SK-N-SH (cell line): ENCODE data around the gene DHRS12. TPM values are rescaled to one million over a fixed set of nuclear protein-coding genes. Genes with fewer than 3 reads are reported as not detected.

ENCODE experiments used
- CTCF ChIA-PET: fragments of 300-600, 350-600 bp; formaldehyde crosslinking; extraction: SDS; loops from one replicate; lab custom pipeline; 2021; lab: Yijun Ruan, JAX
- POLR2A ChIA-PET: fragments of 350-600 bp; sonication (Branson Sonifier 250); formaldehyde crosslinking; extraction: SDS; loops from one replicate; lab custom pipeline; 2020; ENCODE audit warnings: antibody characterized with exemption, inconsistent platforms; lab: Yijun Ruan, JAX
- DNase-seq: peaks from one replicate; pipeline ENCODE4 v3.0.0; 2012
- H2AFZ ChIP-seq: fragments of 200-600 bp; sonication (generic); 2 replicates; pipeline ENCODE4 v1.8.1; 2016; ENCODE audit warnings: antibody characterized with exemption, mild to moderate bottlenecking, low read depth
- H3F3A ChIP-seq: fragments of 200-600 bp; sonication (generic); replicated peaks from 2 replicates; pipeline ENCODE3; 2016; ENCODE audit warnings: antibody characterized with exemption, mild to moderate bottlenecking; ENCODE audit not compliant: insufficient read depth
- H3K27ac ChIP-seq, 2 experiments: fragments of 200-500 bp in 1 of 2; fragments of 200-600 bp in 1 of 2; sonication (Bioruptor generic) in 1 of 2; sonication (generic), shearing (Covaris generic) in 1 of 2; 2 replicates each; pipeline versions ENCODE4 v1.5.1 to v1.6.1; 2014 to 2016; ENCODE audit warnings: low read depth in 2 of 2, inconsistent platforms in 1 of 2, low read length in 1 of 2, mild to moderate bottlenecking in 1 of 2, mixed read lengths in 1 of 2
- H3K27me3 ChIP-seq: fragments of 200-600 bp; sonication (generic), shearing (Covaris generic); 2 replicates; pipeline ENCODE4 v1.6.1; 2016; ENCODE audit warnings: mixed run types; ENCODE audit not compliant: insufficient read depth
- H3K36me3 ChIP-seq, 2 experiments: fragments of 200-500 bp in 1 of 2; fragments of 200-600 bp in 1 of 2; sonication (Bioruptor generic) in 1 of 2; sonication (generic) in 1 of 2; replicated peaks in 1 of 2; 2 replicates each; pipeline versions ENCODE3 to v1.5.1; 2014 to 2016; ENCODE audit warnings: low read length in 1 of 2, mild to moderate bottlenecking in 1 of 2; ENCODE audit not compliant: insufficient read depth in 2 of 2, control insufficient read depth in 1 of 2
- H3K4me1 ChIP-seq, 2 experiments: fragments of 200-500 bp in 1 of 2; fragments of 200-600 bp in 1 of 2; sonication (Bioruptor generic) in 1 of 2; sonication (generic), shearing (Covaris generic) in 1 of 2; 2 replicates each; pipeline versions ENCODE4 v1.5.1 to v1.6.1; 2014 to 2016; ENCODE audit warnings: low read depth in 1 of 2, low read length in 1 of 2, mixed run types in 1 of 2; ENCODE audit not compliant: insufficient read depth in 2 of 2, control insufficient read depth in 1 of 2
- H3K4me2 ChIP-seq: fragments of 200-600 bp; sonication (generic), shearing (Covaris generic); 2 replicates; pipeline ENCODE4 v1.6.1; 2017; ENCODE audit warnings: mixed run types
- H3K4me3 ChIP-seq, 2 experiments: fragments of 200-500 bp in 1 of 2; fragments of 200-600 bp in 1 of 2; sonication (Bioruptor generic) in 1 of 2; sonication (generic), shearing (Covaris generic) in 1 of 2; 2 replicates each; pipeline versions ENCODE4 v1.5.1 to v1.8.1; 2014 to 2016; ENCODE audit warnings: low read depth in 2 of 2, inconsistent platforms in 1 of 2, low read length in 1 of 2, mild to moderate bottlenecking in 1 of 2, mixed read lengths in 1 of 2, moderate library complexity in 1 of 2
- H3K79me2 ChIP-seq: fragments of 200-600 bp; sonication (generic); 2 replicates; pipeline ENCODE4 v1.8.1; 2017; ENCODE audit warnings: mild to moderate bottlenecking; ENCODE audit not compliant: insufficient read depth
- H3K9ac ChIP-seq: fragments of 200-600 bp; sonication (generic); 2 replicates; pipeline ENCODE4 v1.6.1; 2017; ENCODE audit warnings: mixed run types
- H3K9me2 ChIP-seq: fragments of 200-600 bp; sonication (generic); 2 replicates; pipeline ENCODE4 v1.6.1; 2017; ENCODE audit warnings: mixed run types
- H3K9me3 ChIP-seq: fragments of 200-600 bp; sonication (generic); 2 replicates; pipeline ENCODE4 v1.6.1; 2017; ENCODE audit warnings: mixed run types, mild to moderate bottlenecking, moderate library complexity
- H4K20me1 ChIP-seq: fragments of 200-600 bp; sonication (generic); 2 replicates; pipeline ENCODE4 v1.6.1; 2017; ENCODE audit warnings: mild to moderate bottlenecking, mixed run types; ENCODE audit not compliant: insufficient read depth
- CHD2 ChIP-seq: fragments of 150-350 bp; IDR thresholded peaks from 2 replicates; pipeline ENCODE4 v1.6.1; 2018; ENCODE audit warnings: low read length; ENCODE audit not compliant: partially characterized antibody
- EP300 ChIP-seq, 2 experiments: IDR thresholded peaks; 2 replicates each; pipeline versions ENCODE4 v1.4.0 to v1.6.1; 2012; ENCODE audit warnings: borderline replicate concordance in 1 of 2, low read depth in 1 of 2, low read length in 1 of 2
- FOSL2 ChIP-seq: IDR thresholded peaks from 2 replicates; pipeline ENCODE4 v1.4.0; 2012; ENCODE audit warnings: low read depth, mild to moderate bottlenecking, moderate library complexity, borderline replicate concordance
- GATA2 ChIP-seq: sonication (generic); formaldehyde crosslinking; IDR thresholded peaks from 2 replicates; pipeline ENCODE4 v1.5.0; 2020; ENCODE audit warnings: mild to moderate bottlenecking, missing genetic modification reagents
- MEF2A ChIP-seq: IDR thresholded peaks from 2 replicates; pipeline ENCODE4 v1.4.0; 2012; ENCODE audit warnings: low read depth, borderline replicate concordance
- MXI1 ChIP-seq: IDR thresholded peaks from 2 replicates; pipeline ENCODE4 v1.6.1; 2012; ENCODE audit warnings: mild to moderate bottlenecking, low read depth, low read length, improper control_type of control experiment
- NRF1 ChIP-seq: IDR thresholded peaks from 2 replicates; pipeline ENCODE4 v1.6.1; 2012; ENCODE audit warnings: low read depth, mild to moderate bottlenecking, low read length
- POLR2AphosphoS5 ChIP-seq: IDR thresholded peaks from 2 replicates; pipeline ENCODE4 v1.6.1; 2012; ENCODE audit warnings: low read depth, low read length
- RAD21 ChIP-seq: IDR thresholded peaks from 2 replicates; pipeline ENCODE4 v1.6.1; 2012; ENCODE audit warnings: mild to moderate bottlenecking, low read length
- RCOR1 ChIP-seq: fragments of 150-350 bp; IDR thresholded peaks from 2 replicates; pipeline ENCODE4 v1.6.1; 2017; ENCODE audit warnings: antibody characterized with exemption, low read length
- RFX5 ChIP-seq: IDR thresholded peaks from 2 replicates; pipeline ENCODE4 v1.6.1; 2012; ENCODE audit warnings: mild to moderate bottlenecking, improper control_type of control experiment, low read length
- SIN3A ChIP-seq: IDR thresholded peaks from 2 replicates; pipeline ENCODE4 v1.6.1; 2012; ENCODE audit warnings: low read depth, mild to moderate bottlenecking, low read length, moderate library complexity, borderline replicate concordance
- TCF12 ChIP-seq: IDR thresholded peaks from 2 replicates; pipeline ENCODE4 v1.4.0; 2012
- TEAD4 ChIP-seq: IDR thresholded peaks from 2 replicates; pipeline ENCODE4 v1.4.0; 2012; ENCODE audit warnings: mild to moderate bottlenecking, borderline replicate concordance; ENCODE audit not compliant: insufficient read depth
- USF2 ChIP-seq: fragments of 150-350 bp; IDR thresholded peaks from 2 replicates; pipeline ENCODE4 v1.6.1; 2017; ENCODE audit warnings: antibody characterized with exemption, low read length, low read depth, borderline replicate concordance
- WGBS: methylation state at CpG from one replicate; pipeline ENCODE4 v1.1.6; 2017; ENCODE audit warnings: low lambda C conversion rate; 5-methylcytosine and 5-hydroxymethylcytosine counted together
- polyA plus RNA-seq, 3 experiments: library from polyadenylated mRNA; depleted of rRNA; stranded (reverse); fragments of >200 nt; gene quantifications; 2 replicates each; pipeline ENCODE4 v1.2.3, GENCODE V29; 2012
- TF ChIP-seq, protein P1 (sequence below): fragments of 150-350 bp; IDR thresholded peaks from 2 replicates; pipeline ENCODE4 v1.6.1; 2016; ENCODE audit warnings: mild to moderate bottlenecking, low read depth, low read length
- TF ChIP-seq, protein P2 (sequence below): IDR thresholded peaks from 2 replicates; pipeline ENCODE4 v1.4.0; 2012; ENCODE audit warnings: low read depth, borderline replicate concordance
- TF ChIP-seq, protein P3 (sequence below): IDR thresholded peaks from 2 replicates; pipeline ENCODE4; 2012
- TF ChIP-seq, protein P4 (sequence below): IDR thresholded peaks from 2 replicates; pipeline ENCODE4 v1.4.0; 2012; ENCODE audit warnings: low read depth
- TF ChIP-seq, protein P5 (sequence below): IDR thresholded peaks from 2 replicates; pipeline ENCODE4 v1.4.0; 2012; ENCODE audit warnings: low read depth, borderline replicate concordance

DHRS12 gene
- polyA plus RNA-seq, 1 of the 3 experiments (the other 2 are of a cell fraction), result 9.6 TPM

GRCh38 chr13:51785712-51786424 is 18.1 kb downstream of the DHRS12 start (continued):
- TF ChIP-seq USF2 (no peak), POLR2AphosphoS5 (peak; percentile 50), RFX5 (no peak), NRF1 (no peak), SIN3A (0 out of 2 replicates have a peak, but pooled peaks have one; percentile 35), TCF12 (peak; percentile 78), TEAD4 (no peak), GATA2 (CRISPR knock-in tag) (peak; percentile 100)
- TF ChIP-seq, protein P1, sequence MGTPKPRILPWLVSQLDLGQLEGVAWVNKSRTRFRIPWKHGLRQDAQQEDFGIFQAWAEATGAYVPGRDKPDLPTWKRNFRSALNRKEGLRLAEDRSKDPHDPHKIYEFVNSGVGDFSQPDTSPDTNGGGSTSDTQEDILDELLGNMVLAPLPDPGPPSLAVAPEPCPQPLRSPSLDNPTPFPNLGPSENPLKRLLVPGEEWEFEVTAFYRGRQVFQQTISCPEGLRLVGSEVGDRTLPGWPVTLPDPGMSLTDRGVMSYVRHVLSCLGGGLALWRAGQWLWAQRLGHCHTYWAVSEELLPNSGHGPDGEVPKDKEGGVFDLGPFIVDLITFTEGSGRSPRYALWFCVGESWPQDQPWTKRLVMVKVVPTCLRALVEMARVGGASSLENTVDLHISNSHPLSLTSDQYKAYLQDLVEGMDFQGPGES, result no peak
- TF ChIP-seq, protein P2, sequence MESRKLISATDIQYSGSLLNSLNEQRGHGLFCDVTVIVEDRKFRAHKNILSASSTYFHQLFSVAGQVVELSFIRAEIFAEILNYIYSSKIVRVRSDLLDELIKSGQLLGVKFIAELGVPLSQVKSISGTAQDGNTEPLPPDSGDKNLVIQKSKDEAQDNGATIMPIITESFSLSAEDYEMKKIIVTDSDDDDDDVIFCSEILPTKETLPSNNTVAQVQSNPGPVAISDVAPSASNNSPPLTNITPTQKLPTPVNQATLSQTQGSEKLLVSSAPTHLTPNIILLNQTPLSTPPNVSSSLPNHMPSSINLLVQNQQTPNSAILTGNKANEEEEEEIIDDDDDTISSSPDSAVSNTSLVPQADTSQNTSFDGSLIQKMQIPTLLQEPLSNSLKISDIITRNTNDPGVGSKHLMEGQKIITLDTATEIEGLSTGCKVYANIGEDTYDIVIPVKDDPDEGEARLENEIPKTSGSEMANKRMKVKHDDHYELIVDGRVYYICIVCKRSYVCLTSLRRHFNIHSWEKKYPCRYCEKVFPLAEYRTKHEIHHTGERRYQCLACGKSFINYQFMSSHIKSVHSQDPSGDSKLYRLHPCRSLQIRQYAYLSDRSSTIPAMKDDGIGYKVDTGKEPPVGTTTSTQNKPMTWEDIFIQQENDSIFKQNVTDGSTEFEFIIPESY, result no peak
- TF ChIP-seq, protein P3, sequence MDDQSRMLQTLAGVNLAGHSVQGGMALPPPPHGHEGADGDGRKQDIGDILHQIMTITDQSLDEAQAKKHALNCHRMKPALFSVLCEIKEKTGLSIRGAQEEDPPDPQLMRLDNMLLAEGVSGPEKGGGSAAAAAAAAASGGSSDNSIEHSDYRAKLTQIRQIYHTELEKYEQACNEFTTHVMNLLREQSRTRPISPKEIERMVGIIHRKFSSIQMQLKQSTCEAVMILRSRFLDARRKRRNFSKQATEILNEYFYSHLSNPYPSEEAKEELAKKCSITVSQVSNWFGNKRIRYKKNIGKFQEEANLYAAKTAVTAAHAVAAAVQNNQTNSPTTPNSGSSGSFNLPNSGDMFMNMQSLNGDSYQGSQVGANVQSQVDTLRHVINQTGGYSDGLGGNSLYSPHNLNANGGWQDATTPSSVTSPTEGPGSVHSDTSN, result peak; percentile 78

DNA sequence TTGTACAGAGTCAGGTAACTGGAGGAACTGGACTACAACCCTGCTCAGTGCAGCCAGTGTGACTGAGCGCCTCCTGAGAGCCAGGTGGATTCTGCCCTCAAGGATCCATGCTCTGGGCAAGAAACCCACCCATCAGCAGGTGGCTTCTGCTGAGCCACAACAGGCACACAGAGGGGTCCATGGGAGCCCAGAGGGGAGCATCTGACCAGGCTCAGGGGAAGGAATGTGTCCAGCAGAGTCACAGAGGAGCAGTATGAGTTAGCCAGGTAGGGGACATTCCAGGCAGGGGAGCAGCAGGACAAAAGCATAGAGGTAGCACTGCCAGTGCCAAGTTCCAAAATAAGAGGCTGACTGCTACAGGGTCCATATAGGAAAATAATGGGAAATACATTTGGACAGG is 19.9 kb downstream of the DHRS12 start:
- Histone ChIP-seq H4K20me1 (no peaks in the 10 kb centered on the region), H3K4me1 (peaks cover 20 to 56% of the 10 kb centered on the region in 2 experiments), H3K4me2 (no peak overlapping the region), H3K79me2 (no peaks in the 10 kb centered on the region), H3K9me2 (no peaks in the 10 kb centered on the region), H3K27me3 (no peaks in the 10 kb centered on the region), H3K9ac (no peak overlapping the region), H3K27ac (peak overlapping the region in 1 of 2 experiments; percentile 39; a peak in 1 of 4 replicates), H3K36me3 (no peaks in the 10 kb centered on the region), H2AFZ (no peak overlapping the region), H3K9me3 (no peaks in the 10 kb centered on the region), H3K4me3 (no peak overlapping the region), H3F3A (no peaks in the 10 kb centered on the region)
- CTCF ChIA-PET, result interaction anchor here (1.0 kb wide), 1 partner anchor 31 kb away, joined by 3 read pairs; no protein-coding TSS in a partner anchor
- TF ChIP-seq RCOR1 (no peak), FOSL2 (no peak), CHD2 (no peak), MXI1 (no peak), RAD21 (no peak), EP300 (IDR thresholded peaks at IDR 0.05; ENCODE audit: borderline replicate concordance in 1 of 2, low read depth in 1 of 2, low read length in 1 of 2) (no peak), MEF2A (no peak), TCF12 (no peak), USF2 (no peak)
- TF ChIP-seq, protein P1, result no peak
- TF ChIP-seq, protein P4, sequence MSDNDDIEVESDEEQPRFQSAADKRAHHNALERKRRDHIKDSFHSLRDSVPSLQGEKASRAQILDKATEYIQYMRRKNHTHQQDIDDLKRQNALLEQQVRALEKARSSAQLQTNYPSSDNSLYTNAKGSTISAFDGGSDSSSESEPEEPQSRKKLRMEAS, result no peak
- TF ChIP-seq, protein P3, result no peak
- TF ChIP-seq, protein P5, sequence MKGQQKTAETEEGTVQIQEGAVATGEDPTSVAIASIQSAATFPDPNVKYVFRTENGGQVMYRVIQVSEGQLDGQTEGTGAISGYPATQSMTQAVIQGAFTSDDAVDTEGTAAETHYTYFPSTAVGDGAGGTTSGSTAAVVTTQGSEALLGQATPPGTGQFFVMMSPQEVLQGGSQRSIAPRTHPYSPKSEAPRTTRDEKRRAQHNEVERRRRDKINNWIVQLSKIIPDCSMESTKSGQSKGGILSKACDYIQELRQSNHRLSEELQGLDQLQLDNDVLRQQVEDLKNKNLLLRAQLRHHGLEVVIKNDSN, result no peak
- DNase-seq, result no peak
- POLR2A ChIA-PET, result no interaction called here
- 100% methylated on average over 1 of the region's 1 CpG for WGBS
